ENCODE data around the gene FHAD1. TPM values are rescaled to one million over a fixed set of nuclear protein-coding genes. Genes with fewer than 3 reads are reported as not detected.

Gene FHAD1
- polyA plus RNA-seq, 1 donor, result 2.1 TPM

DNA sequence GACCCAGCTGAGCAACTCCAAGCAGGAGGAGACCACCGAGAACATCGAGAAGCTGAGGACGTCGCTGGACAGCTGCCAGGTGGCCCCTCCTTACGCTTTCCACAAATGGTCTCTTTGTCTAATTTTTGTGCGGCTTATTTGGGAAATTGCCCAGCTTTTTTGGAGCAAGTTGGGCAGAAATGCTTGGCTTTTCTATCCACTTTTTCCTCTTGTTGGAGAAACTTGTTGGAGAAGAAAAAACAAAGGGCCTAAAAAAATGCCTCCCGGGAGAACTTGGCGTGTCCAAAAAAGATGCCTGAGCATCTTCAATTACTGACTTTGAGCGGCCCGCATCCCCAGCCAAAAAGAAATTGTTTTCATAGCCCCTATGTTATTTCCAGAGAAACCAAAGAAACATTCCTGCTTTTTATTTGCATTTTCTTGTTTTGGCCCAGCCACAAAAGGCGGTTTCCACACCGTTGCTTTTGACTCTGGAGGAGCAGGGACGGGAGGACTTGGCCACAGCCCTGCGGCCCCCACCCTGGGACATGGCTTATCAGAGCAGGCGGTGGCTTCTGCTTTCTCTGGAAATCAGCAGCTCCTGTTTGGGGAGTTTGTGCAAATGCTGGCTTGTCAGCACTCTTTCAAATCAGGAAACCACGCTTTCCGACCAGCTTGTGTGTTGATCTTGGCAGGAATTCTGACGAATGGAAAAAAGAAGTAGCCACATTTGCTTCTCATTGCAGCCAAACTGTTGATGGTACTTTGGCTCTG lies 81.5 kb downstream of the FHAD1 start:
- DNase-seq, result peak; percentile 74

DNA sequence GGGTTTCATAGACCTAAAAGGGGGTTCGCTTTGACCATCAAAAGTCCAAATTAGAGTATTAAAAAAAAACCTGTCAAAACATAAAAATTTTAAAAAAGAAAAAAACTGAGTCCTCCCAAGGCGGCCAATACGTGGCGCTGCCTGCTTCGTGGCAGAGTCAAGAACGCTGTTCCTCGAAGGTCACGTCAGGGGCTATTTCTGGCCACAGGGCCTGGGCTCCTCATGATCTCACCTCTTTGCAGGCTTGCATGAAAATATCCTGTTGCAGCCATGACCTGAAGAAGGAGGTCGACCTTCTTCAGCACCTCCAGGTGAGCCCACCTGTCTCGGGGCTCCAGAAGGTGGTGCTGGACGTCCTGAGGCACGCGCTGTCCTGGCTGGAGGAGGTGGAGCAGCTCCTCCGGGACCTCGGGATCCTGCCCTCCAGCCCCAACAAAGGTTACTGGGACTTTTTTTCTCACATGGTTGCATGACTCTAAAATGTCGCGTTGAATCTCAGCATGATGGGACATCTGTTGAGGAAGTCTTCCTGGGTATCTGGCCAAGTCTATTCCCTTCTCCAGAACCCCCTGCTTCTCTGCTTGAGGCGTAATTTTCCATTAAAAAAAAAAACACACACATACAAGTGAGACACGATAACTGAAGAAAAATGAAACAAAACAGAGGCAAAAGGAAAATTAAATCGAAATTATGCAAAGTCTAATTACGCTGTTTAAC lies 82.2 kb downstream of the FHAD1 start:
- no peak for DNase-seq

DNA sequence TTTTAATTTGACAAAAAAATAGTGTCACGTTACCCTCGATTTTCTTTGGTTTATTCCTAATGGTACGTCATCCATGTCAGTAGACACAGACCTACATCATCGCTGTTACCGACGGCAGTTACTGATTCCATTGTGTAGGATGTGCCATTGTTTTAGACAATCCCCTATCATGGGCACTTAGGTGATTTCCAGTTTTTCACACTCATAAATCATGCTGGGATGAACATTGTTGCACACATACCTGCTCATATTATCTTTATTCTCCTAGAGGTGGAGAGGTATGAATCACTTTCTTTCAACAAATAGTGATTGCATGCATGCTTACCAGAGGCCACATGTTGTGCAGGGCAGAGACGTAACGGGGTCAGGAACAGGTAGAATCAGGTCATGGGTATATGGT lies 83.0 kb downstream of the FHAD1 start:
- no peak for DNase-seq

DNA sequence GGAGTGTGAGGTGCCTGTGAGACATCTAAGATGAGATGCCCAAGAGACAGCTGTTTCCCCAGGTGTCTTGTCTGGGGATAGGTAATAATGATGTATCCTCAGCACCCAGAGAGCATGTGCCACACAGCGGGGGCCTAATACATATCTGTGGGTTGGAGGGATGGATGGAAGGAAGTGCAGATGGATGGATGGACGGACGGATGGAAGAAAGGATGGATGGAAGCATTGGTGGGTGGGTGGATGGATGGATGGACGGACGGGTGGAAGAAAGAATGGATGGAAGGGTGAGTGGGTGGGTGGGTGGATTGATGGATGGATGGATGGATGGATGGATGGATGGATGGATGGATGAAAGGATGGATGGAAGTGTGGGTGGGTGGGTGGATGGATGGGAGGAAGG lies 84.2 kb downstream of the FHAD1 start:
- DNase-seq, result no peak

DNA sequence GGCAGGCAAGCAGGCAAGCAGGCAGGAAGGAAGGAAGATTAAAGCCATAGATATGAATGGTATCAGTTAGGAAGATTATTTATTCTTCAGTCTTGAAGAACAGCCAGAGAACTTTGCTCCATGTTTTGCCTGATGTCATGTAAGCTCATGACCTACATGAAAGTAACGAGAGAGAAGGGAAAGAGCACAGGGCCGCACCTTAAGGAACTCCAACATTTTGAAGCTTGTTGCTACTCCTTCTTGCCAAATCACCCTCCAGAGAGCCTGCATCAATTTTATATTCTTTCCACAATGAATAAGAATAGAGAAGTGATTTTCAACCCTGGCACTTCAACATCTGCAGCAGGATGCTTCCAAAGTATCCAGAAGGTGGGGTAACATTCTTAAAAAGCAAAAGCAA lies 84.7 kb downstream of the FHAD1 start:
- no peak for DNase-seq

DNA sequence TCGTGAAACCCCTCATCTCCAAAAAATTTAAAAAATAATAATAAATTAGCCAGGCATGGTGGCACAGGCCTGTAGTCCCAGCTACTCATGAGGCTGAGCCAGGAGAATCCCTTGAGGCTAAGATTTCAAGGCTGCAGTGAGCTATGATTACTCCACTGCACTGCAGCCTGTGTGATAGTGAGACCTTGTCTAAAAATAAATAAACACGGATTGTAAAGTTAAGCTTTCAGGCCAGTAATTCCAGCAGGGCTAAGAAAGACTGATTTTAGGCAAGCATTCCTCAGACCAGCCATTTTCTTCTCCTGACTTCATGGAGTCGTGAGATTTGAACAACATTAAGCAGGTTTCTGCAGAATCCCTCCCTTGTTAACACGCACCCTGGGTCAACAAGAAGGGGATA lies 85.5 kb downstream of the FHAD1 start:
- no peak for DNase-seq

DNA sequence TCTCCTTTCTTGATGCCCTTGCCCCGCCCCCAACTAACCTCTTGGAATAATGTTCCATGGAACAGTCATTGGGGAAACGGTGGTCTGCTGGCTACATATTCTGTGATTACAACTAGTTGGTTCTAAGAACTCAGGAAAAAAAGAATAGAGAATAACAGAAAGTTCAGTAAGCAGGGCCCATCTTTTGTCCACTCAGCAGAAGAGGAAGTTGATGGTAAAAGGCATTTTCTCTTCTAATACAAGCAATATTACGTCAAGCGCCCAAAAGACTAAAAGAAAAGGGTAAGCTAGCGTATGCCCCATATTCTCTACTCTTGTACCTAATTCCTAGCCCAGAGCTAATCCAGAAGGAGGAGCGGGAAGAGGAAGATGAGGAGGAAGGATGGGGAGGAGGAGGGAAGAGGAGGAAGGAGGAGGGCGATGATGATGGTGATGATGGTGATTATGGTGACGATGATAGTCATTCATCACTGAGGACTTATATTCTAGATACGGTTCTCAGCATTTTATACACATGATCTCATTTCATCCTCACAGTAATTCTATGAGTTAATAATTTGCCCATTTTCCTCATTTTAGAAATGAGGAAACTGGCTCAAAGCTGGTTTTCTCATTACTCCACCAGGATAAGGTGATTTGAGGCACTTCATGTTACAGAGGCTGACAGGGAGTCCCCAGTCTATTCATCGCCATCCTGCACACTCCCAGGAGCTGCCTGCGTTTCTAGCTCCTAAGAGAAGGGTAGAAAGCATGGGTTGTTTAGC lies 86.1 kb downstream of the FHAD1 start:
- no peak for DNase-seq

DNA sequence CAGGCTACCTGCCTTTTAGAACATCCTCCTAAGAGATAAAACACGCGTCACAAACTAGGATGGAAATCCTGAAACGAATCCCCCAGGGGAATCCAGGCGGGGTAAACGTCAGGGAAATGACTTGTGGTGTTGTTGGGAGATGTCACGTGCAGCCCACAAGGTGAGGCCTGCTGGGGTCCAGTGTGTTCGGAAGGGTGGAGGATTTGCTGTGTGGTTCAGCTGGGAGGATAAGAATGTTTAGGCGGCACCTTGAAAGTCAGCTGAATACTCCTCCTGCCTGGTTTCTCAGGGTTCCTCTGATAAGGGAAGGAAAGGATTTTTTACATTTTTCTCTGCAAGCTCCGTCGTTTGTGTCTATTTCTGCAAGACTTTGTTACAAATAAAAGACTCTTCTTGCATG lies 88.0 kb downstream of the FHAD1 start:
- no peak for DNase-seq

DNA sequence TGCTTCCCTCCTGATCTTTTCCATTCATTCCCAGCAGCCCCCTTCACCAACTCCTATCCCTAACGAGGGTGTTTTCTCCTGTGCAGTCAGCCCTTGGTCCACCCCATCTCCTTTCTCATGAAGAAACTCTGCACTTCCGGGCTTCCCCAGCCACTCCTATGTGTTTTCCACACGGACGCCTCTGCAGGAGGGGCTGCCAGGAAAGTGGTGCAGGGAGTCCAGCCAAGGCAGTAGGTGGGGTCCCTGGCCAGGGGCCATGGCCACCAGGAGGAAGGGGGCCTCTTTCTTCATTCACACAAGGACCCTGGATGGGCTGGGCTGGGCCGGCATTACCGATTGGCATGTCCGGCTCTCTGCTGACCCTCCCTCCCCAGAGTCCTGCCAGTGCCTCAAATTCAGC lies 89.8 kb downstream of the FHAD1 start:
- no peak for DNase-seq

DNA sequence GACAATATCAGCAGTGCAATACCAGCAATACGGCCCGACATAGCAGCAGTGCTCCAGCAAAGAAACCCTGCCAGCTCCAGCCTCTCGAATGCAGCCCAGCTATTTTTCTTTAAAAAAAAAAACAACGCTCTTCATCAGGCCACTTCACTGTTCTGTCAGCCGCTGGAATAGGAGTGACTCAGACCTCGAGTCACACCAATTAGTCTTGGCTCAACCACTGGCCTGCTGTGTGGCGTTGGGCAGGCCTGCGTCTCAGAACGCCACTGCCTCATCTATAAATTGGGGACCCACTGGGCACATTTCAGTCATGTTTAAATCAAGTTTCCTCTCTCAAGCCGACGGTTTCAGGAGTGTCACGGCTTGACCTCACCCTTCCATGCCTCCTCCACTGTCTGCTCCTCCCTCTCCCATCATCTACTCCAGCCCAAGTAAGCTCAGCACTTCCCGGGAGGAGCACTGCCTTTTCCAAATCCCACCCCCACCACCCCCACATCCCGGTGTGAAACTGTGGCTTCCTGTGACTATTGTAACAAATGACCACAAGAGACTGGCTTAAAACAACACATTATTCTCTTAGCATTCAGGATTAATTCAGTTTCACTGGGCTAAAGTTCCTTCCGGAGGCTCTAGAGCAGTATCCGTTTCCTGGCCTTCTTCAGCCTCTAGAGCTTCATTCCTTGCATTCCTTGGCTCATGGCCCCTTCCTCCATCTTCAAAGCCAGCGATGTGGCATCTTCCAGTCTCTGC lies 90.8 kb downstream of the FHAD1 start:
- DNase-seq, result no peak

DNA sequence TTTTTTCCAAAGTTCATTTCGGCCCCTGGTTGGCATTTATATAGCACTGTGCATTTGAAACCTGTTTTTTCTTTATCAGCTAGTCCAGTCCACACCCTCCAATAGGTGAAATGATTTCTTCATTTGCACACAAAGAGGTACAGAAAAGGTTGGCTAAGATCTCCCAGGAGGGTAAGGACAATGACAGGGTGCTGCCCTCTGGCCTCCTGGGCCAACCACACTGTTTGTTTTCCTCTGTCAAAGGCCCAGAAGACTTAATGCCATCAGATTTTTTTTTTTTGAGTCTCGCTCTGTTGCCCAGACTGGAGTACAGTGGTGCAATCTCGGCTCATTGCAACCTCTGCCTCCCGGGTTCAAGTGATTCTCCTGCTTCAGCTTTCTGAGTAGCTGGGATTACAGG lies 92.5 kb downstream of the FHAD1 start:
- no peak for DNase-seq

DNA sequence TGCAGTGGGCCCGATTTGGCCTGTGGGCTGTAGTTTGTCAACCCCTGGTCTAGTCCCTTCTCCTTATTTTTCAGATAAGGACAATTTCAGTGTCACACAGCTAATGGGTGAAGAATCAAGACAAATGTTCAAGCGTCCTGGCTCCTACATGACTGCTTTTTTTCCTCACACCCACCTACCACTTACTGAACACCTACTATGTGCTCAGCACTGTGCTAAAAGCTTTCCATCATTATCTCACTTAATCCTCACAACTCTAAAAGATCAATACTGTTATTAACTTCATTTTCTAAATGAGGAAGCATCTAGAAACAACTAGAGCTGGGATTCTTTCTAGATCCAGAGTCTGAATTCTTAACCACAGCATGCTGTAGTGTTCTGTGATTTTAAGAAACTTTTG lies 94.2 kb downstream of the FHAD1 start:
- no peak for DNase-seq

DNA sequence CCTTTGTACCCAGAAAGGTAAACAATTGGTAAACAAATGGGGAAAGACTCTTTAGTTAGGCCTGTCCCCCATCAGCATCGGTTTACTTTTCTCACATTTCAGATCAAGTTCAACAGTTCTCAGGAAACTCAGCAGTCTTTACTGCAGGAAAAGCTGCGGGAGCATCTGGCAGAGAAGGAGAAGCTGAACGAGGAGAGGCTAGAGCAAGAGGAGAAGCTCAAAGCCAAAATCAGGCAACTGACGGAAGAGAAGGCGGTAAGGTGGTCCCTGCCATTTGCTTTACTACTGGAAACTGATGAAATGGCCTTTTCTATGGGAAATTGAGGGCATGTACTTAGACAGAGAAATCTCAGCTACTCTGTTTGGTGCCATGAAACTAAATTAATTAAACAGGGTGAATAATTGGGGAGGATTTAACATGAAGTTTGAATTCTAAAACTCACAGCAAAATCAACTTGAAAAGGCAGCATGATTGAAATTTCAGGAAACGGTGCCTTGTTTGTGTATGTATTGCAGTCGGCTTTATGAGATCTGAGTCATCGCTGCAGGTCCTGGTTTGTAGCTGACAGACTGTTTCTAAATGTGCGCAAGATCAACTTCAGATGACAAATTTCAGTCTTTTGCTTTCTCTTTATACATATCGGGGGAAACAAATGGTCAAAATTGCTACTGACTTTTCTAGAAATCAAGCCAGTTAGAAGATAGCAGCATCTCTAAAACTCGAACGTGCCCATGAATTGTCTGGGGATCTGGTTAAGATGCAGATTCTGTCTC lies 94.8 kb downstream of the FHAD1 start:
- DNase-seq, result no peak

DNA sequence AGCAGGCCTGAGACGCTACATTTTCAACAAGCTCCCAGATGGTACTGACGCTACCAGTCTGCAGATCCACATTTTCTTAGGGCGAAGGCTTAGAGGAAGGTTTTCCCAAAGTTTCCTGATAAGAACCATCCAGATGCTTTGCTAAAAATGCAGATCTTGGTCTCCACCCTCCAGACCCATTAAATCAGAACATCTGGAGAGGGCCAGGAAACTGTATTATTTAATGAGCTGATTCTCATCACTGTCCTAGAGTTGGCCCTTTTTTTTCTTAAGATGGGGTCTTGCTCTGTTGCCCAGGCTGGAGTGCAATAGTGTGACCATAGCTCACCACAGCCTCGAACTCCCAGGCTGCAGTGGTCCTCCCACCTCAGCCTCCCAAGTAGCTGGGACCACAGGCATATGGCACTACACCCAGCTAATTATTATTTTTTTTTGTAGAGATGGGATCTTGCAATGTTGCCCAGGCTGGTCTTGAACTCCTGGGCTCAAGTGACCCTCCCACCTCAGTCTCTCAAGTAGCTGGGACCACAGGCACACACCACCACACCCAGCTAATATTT lies 95.5 kb downstream of the FHAD1 start:
- no peak for DNase-seq

DNA sequence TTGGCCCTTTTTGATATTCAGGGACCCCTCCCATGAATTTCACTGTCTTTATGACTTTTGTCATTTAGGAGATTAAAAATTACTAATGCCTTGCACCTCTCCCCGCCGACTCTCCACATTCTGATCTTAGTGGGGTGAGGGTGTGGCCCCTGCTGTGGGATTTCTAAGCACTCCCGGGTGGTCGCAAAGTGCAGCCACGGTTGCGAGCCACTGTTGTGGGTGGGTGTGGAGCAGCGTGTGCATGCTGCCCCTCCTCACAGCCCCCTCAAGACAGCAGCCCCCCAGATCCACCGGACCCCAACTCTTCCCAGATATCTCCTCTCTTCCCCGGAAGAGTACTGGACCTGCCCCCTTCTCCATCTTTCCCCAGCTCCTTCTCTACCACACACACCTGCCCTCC lies 96.1 kb downstream of the FHAD1 start:
- no peak for DNase-seq

DNA sequence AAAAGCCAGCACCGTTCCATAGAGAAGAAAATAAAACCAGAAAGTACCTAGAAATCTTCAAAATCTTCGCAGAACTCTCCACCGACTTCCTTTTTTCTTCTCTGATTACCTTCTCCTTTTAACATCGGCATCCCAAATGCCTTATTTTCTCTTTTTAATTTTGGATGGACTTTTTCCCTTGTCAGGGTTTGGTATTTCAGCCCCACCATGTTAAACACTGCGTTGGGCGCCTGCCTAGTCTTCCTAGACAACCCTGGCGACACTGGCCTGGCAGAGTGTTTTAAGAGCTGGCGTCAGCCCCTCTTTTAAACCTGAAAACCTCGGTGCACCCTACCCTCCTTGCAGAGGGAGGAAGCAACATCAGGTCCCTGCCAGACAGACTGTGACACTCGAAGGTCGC lies 96.7 kb downstream of the FHAD1 start:
- peak; percentile 66 for DNase-seq

DNA sequence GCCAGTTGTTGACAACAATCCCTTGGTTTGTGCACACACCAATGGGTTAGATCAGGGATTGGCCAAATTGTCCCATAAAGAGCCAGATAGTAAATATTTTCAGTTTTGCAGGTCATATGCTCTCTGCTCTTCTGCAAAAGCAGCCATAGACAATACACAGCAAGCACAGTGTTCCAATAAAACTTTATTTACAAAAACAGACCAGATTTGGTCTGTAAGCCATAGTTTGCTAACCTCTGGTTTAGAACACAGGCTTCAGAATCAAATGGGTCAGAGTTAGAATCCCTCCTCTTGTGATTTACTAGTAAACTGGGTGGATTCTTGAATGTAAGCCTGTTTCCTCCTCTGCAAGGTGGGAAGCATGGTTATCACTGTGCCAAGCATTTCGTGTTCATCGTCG lies 97.4 kb downstream of the FHAD1 start:
- no peak for DNase-seq

DNA sequence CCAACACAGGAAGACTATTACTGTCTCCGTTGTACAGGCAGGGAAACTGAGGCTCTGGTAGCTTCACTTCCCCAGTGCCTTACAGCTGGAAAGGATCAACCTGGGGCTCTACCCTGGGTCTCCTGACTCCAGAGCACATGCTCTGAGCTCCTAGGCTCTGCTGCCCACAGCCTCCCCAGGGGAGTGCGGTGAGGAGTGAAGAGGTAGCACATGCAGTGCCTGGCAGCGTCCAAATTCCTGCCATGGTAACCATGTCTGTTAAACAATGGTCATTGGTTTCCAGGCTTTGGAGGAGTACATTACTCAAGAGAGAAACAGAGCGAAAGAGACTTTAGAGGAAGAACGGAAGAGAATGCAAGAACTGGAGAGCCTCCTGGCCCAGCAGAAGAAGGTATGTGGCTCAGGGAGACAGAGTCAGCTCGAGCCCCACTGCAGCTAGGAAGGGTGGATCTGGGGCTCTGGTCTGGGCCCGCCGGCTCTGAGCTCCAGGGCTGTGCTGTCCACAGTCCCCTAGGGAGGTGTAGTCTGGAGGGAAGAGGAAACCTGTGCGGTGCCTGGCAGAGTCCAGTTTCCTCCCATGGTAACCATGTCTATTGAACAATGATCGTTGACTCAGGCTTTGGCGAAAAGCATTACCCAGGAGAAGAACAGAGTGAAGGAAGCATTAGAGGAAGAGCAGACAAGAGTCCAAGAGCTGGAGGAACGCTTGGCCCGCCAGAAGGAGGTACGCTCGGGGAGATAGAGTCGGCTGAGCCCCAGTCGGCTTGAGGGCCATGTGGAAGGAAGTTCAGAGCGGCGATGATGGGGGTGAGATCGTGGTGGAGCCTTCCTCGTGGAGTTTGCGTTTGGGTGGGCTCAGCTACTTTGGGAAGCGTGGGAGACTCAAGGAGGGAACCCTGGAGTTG lies 98.0 kb downstream of the FHAD1 start:
- DNase-seq, result no peak

DNA sequence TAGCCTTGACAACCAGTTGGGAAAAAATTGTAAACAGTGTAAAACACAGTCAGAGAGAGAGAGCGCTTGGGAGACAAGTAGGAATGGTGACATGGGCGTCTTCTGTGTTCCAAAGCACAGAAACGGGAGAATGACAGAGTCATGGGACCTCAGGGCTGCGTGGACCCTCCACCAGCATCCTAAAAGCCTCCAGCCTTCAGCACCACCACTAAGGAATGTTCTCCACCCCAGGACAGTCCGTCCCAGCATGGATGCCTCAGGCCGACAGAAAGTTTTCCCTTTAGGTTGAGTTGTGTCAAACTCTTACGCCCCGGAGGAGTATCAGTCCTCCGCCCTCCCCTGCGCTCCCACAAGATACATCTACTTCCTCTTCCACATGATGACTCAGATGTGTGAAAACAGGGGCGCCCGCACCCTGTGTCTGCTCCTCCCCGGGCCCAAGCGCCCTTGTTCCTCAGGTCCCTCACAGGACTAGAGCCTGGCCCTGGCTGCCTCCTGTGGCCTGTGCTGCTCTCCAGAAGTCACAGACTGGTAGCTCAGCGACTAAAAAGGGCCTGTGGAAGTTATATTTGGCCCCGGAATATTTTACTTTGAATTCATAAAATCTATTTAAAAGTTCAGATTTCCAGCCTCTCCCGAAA lies 98.8 kb downstream of the FHAD1 start:
- DNase-seq, result no peak

Data from hindlimb muscle (tissue), 1 donor.